PFSK-1 (cell line): Measurements from ENCODE around the gene DICER1.

Source experiments
- FOXP2 ChIP-seq: optimal IDR thresholded peaks from 2 replicates; pipeline ENCODE3; 2011; ENCODE audit warnings: borderline replicate concordance, control low read depth, inconsistent platforms; ENCODE audit not compliant: insufficient read depth; ENCODE audit errors: extremely low read length, extremely low read depth
- POLR2AphosphoS5 ChIP-seq: IDR thresholded peaks from 2 replicates; pipeline ENCODE4 v1.6.1; 2012; ENCODE audit warnings: low read depth, mild to moderate bottlenecking, control low read depth, low read length, moderate library complexity
- SIN3A ChIP-seq: IDR thresholded peaks from 2 replicates; pipeline ENCODE4 v1.6.1; 2012; ENCODE audit warnings: mild to moderate bottlenecking, low read length, moderate library complexity, borderline replicate concordance; ENCODE audit not compliant: insufficient read depth
- TAF1 ChIP-seq: IDR thresholded peaks from 2 replicates; pipeline ENCODE4 v1.6.1; 2012; ENCODE audit warnings: low read length, control low read depth, borderline replicate concordance; ENCODE audit not compliant: insufficient read depth
- TF ChIP-seq, protein P1 (sequence below), 2 experiments: IDR thresholded peaks; 2 replicates each; pipeline versions ENCODE4 v1.6.1 to v1.8.0; 2011 to 2012; ENCODE audit warnings: low read depth in 2 of 2, low read length in 2 of 2, control low read depth in 1 of 2, inconsistent platforms in 1 of 2, mild to moderate bottlenecking in 1 of 2, moderate library complexity in 1 of 2; ENCODE audit not compliant: insufficient read depth in 1 of 2

DICER1 gene

GRCh38 chr14:95063391-95063790 is 93.9 kb downstream of the DICER1 start:
- TF ChIP-seq SIN3A: no peak
- TF ChIP-seq, protein P1, sequence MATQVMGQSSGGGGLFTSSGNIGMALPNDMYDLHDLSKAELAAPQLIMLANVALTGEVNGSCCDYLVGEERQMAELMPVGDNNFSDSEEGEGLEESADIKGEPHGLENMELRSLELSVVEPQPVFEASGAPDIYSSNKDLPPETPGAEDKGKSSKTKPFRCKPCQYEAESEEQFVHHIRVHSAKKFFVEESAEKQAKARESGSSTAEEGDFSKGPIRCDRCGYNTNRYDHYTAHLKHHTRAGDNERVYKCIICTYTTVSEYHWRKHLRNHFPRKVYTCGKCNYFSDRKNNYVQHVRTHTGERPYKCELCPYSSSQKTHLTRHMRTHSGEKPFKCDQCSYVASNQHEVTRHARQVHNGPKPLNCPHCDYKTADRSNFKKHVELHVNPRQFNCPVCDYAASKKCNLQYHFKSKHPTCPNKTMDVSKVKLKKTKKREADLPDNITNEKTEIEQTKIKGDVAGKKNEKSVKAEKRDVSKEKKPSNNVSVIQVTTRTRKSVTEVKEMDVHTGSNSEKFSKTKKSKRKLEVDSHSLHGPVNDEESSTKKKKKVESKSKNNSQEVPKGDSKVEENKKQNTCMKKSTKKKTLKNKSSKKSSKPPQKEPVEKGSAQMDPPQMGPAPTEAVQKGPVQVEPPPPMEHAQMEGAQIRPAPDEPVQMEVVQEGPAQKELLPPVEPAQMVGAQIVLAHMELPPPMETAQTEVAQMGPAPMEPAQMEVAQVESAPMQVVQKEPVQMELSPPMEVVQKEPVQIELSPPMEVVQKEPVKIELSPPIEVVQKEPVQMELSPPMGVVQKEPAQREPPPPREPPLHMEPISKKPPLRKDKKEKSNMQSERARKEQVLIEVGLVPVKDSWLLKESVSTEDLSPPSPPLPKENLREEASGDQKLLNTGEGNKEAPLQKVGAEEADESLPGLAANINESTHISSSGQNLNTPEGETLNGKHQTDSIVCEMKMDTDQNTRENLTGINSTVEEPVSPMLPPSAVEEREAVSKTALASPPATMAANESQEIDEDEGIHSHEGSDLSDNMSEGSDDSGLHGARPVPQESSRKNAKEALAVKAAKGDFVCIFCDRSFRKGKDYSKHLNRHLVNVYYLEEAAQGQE (IDR thresholded peaks at IDR 0.05; ENCODE audit: insufficient read depth in 1 of 2, low read depth in 2 of 2, low read length in 2 of 2): no peak
- no peak for TF ChIP-seq FOXP2
- no peak for TF ChIP-seq POLR2AphosphoS5
- no peak for TF ChIP-seq TAF1

DNA sequence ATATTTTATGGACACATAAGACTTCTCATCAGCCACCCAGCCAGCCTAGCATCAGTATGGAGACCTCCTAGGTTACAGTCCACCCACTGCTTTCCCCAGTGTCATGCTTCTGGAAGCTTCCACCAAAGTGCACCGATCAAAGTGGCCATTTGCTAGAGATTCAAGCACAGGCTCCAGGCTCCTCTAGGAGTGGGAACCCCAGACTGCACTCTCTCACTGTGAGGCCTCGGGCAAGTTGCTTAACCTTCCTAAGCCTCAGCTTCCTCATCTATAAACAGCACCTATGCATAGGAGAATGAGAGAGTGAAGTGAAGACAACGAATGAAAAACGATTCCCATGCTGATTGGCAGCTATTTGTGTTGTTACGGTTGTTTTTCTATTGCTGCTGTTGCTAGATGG is 94.4 kb downstream of the DICER1 start:
- TF ChIP-seq, protein P1 (IDR thresholded peaks at IDR 0.05; ENCODE audit: insufficient read depth in 1 of 2, low read depth in 2 of 2, low read length in 2 of 2): no peak

DNA sequence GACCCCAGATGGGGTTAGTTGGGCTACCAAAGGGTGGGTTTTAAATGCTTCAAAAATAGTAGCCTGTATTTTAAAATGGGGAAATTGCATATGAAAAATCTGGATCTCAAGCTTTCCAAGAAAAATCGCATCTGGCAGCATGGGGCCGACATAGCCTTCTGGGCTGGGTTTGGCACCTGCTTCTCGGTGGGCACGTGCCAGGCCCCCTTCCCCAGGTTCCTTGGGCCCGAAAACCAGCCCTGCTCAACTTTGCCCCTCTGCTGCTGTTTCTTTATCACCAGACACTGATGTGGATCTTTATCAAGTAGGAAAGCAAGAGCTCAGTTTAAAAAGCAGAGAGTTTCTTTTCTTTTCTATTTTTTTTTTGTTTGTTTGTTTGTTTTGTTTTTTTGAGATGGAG is 95.1 kb downstream of the DICER1 start:
- TF ChIP-seq TAF1: no peak
- TF ChIP-seq, protein P1 (IDR thresholded peaks at IDR 0.05; ENCODE audit: insufficient read depth in 1 of 2, low read depth in 2 of 2, low read length in 2 of 2): no peak
- no peak for TF ChIP-seq SIN3A
- TF ChIP-seq POLR2AphosphoS5: no peak
- TF ChIP-seq FOXP2: no peak

DNA sequence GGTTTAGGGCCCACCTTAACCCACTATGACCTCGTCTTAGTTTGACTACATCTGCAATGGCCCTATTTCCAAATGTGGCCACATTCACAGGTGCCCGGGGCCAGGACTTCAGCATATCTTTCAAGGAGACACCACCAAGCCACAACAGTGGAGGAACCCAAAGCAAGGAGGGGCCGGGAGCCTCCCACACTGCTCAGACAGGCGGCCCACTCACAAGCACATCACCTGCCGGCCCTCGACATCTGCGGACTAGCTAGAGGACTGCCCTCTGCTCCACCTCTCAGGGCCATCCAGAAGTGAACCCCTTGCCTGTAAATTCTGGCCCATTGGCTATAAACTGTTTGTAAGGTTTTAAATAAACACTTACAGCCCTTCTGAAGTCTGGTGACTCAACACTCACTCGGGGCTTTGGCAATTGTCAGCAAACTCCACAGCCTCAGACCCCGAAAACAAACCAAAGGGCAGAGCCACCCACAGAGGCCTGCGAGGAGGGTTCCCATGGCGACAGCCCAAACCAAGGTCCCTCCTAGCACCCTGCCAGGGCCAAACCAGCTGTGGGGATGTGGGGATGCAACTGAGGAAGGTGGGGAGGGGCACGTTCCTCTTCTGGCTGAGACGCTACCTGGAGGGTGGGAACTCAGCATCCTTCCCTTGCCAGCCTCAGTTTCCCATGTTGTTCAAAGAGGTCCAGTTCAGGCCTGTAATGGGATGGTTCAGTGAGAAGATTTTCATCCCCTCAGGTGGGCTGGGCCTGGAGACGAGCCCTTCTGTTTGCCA is 95.8 kb downstream of the DICER1 start:
- TF ChIP-seq POLR2AphosphoS5: no peak
- no peak for TF ChIP-seq FOXP2
- TF ChIP-seq, protein P1 (IDR thresholded peaks at IDR 0.05; ENCODE audit: insufficient read depth in 1 of 2, low read depth in 2 of 2, low read length in 2 of 2): no peak
- TF ChIP-seq SIN3A: no peak
- no peak for TF ChIP-seq TAF1

- TF ChIP-seq FOXP2 (no peak), POLR2AphosphoS5 (no peak), SIN3A (no peak), TAF1 (no peak)
- TF ChIP-seq, protein P1 (IDR thresholded peaks at IDR 0.05; ENCODE audit: insufficient read depth in 1 of 2, low read depth in 2 of 2, low read length in 2 of 2): no peak
Observed at GRCh38 chr14:95059126-95059525, 98.2 kb downstream of the DICER1 start.
